Stimulated activated CD4-positive, alpha-beta T cell treated with anti-CD3 and anti-CD28 coated beads, Interleukin-2, amount 100 ng/mL, for 48 hours (primary cell): ENCODE measurements around the gene SIL1.
"Not testable (repeated sequence)": the region's sequence is repeated elsewhere in the genome, so short reads cannot be mapped to it uniquely, and the experiment has no call there.

ENCODE experiments used
- DNase-seq, 2 donors: peaks; one replicate each; pipeline ENCODE4 v3.0.0-alpha.2; 2020

Gene SIL1

DNA sequence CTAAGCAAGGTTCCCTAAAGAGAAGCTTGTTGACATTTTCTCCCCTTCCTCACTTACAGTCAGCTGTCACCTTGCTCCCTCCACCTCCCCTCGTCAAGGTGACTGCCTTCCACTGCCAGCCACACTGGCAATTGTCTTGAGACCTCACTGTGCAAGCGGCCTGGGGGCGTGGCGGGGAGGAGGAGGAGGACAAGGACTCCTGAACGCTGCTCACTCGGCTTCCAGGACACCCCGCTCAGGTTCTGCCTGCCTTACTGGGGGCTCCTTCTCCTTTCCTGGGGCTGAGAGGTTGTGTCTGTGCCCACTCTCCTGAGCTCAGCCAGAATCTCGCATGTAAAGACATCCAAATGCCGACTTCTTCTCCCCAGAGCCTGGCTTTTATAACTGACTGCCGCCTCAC, 262.7 kb downstream of the SIL1 start:
- no peak for DNase-seq

DNA sequence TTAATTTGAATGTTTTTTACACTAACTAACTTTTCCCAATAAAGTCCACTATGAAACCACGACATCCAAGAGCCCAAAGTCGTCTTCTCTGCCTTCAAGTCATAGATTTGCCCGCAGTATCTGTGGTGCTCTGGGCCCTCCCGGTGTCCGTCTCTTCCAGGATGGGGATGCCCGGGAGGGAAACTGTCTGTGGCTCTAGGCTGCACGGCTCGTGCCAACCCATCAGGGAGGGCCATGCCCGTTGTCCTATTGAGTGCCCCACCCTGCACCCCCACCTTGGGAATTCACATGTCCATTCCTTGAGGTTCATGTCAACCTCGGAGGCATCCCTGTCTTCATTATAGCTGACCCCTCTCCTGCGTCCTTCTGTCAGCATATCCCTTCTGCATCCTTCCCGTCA, 263.2 kb downstream of the SIL1 start:
- DNase-seq = no peak

DNA sequence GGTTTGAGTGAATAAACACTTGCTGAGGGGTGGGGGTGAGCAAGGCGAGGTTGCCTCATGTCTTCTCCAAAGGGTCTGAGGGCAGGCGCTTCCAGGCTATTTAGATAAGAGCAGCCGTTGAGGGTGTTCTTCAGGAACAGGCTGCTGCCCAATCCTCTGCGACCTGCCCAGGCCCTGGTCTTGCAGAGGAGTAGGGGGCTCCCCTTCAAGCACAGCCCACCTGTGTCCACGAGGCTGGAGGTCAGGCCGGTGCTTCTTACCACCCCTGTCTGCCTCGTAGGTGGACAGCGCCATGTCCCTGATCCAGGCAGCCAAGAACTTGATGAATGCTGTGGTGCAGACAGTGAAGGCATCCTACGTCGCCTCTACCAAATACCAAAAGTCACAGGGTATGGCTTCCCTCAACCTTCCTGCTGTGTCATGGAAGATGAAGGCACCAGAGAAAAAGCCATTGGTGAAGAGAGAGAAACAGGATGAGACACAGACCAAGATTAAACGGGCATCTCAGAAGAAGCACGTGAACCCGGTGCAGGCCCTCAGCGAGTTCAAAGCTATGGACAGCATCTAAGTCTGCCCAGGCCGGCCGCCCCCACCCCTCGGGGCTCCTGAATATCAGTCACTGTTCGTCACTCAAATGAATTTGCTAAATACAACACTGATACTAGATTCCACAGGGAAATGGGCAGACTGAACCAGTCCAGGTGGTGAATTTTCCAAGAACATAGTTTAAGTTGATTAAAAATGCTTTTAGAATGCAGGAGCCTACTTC, 264.5 kb downstream of the SIL1 start:
- DNase-seq = no peak

DNA sequence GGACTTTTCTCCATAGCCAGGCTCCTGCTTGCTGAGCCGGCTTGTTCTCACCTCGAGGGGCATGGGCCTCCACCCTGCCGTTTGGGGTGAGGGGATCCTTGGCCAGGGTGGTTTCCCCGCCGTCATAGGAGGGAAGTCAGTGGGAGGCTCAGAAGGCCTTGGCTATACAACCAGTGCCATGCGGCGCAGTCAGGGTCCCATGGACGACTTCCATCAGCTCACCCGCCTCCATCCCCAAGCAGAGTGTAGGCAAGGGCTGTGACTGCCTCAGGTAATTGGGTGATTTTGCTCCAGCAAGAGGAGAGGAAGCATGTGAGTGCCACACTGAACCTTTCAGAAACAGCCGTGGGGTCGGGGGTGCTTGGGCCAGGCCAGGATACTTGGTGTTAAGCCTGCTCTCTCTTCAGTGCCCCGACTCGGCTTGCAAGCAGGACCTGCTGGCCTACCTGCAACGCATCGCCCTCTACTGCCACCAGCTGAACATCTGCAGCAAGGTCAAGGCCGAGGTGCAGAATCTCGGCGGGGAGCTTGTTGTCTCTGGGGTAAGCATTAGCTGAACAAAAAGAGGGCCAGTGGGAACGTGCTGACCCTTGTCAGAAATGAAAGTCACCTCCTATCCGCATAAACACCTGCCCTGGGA, 265.9 kb downstream of the SIL1 start:
- no peak for DNase-seq

DNA sequence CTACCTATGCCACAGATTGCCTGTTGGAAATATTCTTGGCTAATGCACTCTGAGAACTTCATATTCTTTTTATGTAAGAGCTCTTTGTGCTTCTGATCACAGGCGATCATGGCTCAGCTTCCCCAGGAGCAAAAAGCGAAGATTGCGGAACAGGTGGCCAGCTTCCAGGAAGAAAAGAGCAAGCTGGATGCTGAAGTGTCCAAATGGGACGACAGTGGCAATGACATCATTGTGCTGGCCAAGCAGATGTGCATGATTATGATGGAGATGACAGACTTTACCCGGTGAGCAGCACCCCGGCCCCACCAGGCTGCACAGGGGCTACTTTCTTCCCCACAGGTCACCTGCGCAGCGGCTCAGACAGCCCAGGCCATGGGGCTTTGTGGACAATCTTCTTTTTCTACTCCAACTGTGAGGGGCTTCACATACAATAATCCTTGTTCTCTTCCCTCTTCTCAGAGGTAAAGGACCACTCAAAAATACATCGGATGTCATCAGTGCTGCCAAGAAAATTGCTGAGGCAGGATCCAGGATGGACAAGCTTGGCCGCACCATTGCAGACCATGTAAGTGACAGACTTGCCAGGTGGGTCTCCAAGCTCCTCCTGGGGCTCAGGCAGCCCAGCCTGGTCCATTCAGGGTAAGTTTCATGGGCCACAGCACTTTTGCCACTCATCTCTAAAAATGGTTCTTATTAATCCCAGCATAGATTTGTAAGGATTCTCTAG, 267.6 kb downstream of the SIL1 start:
- DNase-seq = no peak

DNA sequence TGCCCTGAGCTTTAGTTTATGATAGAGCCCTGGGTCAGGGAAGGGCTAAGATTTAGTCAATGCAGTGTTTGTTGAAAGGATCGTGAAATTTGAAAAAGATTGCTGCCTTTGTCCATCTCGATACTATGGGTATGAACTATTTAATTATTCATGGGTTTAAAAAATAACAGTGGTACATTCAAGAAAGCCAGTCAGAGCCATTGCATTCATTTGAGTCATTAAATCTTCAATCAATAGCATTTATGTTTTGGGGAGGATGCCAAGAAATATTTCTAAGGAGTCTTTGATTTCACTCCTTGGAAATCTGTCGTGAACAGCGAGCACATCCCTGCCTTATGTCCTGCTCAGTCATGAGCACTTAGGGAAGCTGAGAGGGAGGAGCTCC, 268.6 kb downstream of the SIL1 start:
- DNase-seq = no peak

DNA sequence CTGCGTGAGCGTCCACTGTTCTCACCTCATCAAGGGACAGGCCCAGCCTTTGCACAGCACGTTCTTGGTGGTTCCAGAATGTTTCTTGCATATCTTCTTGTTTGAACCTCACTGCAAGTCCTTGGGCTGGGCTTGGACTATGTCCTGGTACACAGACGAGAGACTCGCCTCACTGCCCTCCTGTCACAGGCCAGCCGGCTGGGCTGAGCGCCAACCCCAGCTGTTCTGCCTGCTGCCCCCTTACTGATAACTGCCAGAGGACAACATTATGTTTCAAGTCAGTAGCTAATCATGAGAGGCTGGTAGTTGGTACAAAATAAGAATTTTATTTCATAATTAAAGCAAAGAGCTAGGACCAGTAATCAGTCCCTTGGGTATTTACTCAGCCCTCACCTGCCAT, 270.2 kb downstream of the SIL1 start:
- DNase-seq = no peak

DNA sequence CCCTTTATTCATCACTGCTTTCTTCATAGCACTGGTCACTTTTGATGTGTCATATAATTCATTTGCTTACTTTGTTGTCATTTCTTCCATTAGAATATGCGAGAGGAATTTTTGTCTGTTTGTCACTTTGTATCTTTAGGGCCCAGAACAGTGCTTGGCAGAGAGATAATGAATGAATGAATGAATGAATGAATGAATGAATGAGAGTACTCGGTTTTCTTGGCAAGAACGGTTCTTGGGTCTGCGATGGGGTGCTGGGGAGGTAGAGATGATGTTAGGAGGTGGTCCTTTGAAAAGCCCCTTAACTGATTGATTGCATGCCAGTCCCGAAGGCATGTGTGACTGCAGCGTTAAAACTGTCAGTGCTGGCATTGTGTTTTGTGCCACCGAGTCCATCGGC, 270.6 kb downstream of the SIL1 start:
- DNase-seq = no peak

DNA sequence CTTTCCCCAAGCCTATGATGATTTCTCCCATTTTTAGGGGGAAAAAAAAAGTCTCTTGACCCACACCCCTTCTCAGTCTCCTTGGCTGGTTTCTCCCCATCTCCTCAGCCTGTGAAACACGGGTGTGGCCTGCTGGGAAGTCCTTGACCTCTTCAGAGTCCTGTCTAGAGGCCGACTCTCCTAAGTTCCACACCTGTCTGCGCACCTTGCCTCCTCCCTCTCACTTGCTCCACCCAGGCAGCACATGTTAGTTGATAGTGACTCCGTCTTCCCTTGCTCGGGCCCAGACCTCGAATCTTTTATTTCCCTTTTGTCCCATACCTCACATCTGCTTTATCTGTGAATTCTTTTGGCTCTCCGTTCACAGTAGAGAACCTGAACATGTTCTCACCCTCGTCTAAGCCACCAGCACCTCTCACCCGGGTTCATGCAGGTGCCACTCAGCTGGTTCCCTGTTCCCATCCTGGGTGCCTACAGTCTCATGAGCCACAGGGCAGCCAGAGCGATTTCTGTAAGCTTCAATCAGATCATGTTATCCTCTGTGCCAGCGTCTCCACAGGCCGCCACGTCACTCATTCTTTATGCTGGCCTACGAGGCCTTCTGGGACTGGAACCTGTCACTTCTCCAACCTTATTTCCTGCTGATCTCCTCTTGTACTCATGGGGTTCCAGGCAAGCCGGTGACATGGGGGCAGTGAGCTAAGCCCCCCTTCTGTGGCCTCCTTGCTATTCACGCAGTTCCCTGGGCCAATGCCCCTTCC, 271.3 kb downstream of the SIL1 start:
- DNase-seq = no peak

DNA sequence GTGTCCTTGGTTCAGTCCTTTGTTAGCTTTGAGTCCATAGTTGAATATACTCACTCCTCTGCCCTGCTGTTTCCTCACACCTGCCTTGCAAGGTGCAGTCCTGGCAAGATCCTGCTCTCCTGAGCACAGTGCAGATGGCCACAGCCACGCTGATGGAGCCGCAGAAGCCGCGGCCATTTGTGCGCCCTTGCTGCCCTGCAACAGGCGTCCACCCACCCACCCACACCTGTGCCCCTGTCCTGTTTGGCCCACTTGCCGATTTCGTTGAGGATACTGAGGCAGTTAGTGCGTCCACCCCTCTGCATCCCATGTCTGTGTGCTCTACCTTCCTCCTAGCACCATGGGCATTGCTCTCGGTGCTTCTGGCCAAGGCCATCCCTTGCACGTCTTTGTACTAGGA, 271.9 kb downstream of the SIL1 start:
- no peak for DNase-seq

DNA sequence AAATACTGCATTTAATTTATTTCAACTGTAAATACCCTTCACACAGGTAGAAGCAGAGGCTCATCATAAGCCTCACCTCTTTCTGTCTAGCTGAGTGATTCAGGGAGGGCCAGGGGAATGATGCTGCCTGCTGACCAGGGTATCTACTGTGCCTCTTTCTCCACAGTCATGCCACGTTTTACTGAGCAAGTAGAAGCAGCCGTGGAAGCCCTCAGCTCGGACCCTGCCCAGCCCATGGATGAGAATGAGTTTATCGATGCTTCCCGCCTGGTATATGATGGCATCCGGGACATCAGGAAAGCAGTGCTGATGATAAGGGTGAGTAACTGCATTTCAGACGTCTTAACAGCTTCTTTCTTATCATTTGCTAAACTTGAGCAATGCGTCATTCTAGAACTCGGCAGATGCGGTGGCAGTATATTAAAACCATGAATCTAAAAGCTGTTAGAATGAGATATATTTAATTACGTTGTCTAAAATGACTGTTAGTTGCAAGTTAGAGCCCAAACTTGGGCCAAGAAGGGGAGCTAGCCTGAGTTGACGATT, 273.0 kb downstream of the SIL1 start:
- no peak for DNase-seq

DNA sequence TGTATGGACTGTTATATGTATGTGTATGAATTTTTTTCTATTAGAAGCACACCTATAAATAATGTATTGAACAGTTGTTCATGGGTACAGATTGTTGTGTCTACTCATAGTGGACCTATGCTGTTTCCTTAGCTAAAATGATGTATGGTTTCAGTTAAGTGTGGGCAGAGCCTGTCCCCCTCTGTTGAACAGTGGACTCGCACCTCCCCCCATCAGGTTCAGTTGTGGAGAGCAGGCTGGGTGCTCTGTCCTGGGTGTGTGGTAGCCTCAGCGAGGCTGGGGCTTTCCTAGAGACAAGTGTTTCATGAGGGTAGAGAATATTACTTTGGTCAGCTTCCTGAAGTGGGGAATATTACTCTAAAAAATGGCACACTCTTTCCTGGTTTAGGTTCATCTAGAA, 275.7 kb downstream of the SIL1 start:
- no peak for DNase-seq

DNA sequence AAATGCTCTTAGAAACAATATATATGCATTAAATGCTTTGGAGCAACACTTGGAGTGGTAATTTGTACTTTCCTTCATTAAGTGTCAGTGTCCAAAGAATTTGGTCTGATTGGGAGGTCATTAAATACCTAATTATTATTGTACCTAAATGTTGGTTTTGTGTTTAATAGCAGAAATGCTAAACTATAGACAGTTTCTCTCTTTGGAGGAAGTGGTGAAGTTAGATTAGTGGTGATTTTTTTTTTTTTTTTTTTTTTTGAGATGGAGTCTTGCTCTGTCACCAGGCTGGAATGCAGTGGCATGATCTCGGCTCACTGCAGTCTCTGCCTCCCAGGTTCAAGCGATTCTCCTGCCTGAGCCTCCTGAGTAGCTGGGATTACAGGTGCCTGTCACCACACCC, 276.8 kb downstream of the SIL1 start:
- not testable (repeated sequence) for DNase-seq

DNA sequence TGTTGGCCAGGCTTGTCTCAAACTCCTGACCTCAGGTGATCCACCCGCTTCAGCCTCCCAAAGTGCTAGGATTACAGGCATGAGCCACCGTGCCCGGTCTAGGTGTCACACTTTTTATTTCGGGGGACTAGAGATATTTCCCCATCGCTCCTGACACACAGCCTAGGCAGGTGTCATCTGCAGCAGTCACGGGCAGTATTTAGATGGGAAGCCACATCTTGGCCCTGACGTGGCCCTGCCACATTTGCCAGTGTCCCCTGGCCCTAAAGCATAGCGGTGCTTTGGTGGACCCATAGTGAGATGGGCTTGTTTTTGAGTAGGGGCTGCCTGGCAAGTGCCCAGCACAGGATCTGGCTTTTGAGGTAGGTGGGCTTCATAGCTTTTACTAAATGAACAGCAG, 278.0 kb downstream of the SIL1 start:
- no peak for DNase-seq

DNA sequence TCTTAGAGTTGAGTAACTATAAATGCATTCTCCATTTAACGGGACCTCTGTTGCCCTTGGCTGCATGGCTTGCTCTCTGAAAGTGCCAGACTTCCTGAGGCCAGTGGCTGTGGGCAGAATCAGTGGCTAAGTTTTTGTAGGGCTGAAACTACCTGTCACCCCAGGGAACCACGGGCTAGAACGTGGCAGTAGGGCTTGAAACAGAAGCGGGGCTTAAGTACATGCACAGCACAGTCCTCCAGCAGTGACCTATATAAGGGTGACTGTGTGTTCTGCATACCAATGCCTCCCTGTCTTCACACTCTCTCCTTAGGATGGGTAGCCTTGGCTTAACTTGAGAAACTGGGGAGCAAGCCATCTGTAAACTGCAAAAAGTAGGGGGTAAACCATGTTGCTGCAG, 279.5 kb downstream of the SIL1 start:
- DNase-seq = no peak

DNA sequence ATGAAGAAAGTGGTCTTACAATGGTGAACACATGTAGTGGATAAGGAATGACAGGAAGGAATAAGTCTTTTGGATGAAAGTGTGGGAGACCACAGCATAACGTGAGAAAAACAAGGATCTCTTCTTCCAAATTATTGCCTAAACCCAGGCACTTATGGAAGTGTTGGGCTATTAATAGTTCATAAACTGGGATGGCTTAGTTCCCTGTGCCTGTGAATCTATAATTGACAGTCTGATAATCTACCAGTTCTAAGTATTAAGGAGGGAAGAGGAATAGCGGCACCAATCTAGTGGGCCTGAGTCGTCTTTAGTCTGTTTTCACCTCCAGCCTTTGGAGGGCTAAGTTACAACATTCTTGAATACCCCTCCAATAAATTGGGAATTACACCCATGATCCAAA, 283.8 kb downstream of the SIL1 start:
- no peak for DNase-seq

DNA sequence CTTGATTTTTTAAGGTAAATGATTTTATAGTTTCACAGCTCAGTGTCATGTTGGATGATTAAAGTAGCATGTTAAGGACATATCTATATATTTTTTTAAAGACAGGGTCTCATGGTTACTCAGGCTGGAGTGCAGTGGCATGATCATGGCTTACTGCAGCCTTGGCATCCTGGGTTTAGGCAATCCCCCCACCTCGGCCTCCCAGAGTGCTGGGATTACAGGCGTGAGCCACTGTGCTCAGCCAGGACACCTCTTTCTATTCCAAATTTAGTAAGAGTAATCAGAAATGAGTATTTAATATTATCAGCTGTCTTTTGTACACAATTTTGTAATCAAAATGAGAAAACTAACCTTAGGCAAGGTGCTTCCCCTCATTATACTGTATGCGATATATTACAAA, 284.4 kb downstream of the SIL1 start:
- DNase-seq = no peak

DNA sequence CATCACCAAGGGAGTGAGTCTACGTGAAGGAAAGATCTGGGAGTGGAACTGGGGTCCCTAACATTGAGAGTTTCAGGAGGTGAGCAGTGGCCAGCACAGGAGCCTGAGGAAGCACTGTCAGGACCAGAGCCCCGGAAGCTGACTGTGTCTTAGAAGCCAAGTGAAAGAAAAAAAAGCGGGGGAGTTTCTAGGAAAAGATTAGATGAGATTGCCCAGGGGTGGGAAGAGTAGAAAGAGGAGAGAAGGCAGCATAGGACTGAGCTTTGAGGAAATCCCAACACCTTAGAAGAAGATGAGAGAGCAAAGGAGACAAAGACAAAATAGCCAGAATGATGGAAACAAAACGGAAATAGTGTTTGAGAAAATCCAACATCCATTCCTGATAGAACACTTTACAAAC, 286.1 kb downstream of the SIL1 start:
- no peak for DNase-seq

DNA sequence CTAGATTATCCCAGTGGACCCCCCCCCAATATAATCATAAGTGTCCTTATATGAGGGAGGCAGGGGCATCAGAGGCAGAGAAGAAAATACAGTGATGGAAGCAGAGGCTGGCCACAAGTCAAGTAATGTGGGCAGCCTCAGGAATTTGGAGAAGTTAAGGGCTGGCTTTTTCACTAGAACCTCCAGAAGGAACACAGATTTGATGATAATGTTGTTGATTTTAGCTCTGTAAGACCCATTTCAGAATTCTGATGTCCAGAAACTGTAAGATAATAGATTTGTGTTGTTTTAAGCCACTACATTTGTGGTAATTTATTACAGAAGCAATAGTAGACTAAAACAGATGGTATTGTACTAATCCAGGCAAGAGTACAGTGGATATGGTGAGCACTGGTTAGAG, 286.7 kb downstream of the SIL1 start:
- no peak for DNase-seq

DNA sequence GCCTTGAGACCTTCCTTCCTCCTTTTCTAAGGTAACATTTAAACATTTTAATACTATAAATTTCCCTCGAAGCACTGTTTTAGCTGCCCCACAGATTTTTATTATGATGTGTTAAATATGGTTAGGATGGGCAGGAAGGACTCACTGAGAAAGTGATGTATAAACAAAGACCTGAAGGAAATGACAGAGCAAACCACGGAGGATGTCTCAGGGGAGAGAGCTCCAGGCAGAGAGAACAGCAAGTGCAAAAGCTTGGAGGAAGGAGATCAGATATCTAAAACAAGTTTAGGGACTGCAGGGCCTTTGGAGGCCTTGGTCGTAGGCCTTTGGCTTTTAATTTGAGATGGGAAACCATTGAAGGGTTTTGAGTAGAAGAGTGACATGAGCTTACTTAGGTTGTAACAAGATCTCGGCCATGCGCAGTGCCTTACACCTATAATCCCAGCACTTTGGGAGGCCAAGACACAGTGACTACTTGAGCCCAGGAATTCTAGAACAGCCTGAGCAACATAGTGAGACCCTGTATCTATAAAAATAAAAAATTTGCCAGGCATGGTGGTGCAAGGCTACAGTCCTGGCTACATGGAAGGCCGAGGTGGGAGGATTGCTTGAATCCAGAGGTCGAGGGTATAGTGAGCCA, 287.5 kb downstream of the SIL1 start:
- no peak for DNase-seq

DNA sequence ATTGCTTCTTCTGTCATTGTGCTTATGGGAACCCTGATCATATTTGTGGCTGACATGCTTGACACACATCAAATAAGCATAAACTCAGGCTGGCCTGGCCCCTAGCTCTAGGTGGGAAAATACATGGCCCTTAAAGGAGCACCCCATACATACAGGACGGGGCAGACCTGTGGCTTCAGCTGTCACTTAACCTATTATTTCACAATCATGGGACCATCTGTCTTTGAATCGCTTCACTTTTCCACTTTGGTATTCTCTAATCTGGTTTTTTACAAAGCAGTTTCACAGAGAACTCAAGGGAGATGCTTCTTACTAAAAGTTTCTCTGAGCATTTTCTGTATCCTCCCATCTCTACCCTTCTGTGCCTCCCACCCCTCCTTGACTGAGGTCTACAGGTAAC, 288.4 kb downstream of the SIL1 start:
- DNase-seq = no peak

DNA sequence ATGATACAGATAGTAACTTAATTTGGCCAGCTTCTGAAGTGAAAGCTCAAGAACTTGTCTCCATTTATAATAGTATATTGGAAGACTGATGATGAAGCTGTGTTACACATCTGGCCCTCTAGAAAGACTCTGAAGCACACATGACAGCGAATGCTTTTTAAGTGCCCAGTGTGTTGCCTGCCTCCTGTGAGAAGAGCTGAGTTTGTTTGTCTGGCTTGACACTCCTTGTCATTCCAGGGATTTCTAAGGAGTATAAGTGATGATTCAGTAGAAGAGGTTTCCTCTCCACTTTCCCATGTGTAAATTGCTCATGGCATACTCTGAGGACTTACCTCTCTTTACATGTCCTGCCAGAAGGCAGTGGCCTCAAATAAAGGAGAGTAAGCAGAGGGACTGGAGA, 292.6 kb downstream of the SIL1 start:
- no peak for DNase-seq
